GM19468 (cell line): ENCODE results near the gene HHIP.
A peak's percentile ranks its signal among the peaks of the same experiment; 100 is the strongest.

Experiments used
- ATAC-seq: cut with Tn5 transposase; IDR thresholded peaks from one replicate; pipeline ENCODE4 v1.9.1; 2021; ENCODE audit warnings: mild to moderate bottlenecking, moderate library complexity, moderate number of reproducible peaks; ENCODE audit not compliant: unreplicated experiment; ENCODE audit errors: extremely low read depth

HHIP gene, protein sequence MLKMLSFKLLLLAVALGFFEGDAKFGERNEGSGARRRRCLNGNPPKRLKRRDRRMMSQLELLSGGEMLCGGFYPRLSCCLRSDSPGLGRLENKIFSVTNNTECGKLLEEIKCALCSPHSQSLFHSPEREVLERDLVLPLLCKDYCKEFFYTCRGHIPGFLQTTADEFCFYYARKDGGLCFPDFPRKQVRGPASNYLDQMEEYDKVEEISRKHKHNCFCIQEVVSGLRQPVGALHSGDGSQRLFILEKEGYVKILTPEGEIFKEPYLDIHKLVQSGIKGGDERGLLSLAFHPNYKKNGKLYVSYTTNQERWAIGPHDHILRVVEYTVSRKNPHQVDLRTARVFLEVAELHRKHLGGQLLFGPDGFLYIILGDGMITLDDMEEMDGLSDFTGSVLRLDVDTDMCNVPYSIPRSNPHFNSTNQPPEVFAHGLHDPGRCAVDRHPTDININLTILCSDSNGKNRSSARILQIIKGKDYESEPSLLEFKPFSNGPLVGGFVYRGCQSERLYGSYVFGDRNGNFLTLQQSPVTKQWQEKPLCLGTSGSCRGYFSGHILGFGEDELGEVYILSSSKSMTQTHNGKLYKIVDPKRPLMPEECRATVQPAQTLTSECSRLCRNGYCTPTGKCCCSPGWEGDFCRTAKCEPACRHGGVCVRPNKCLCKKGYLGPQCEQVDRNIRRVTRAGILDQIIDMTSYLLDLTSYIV

DNA sequence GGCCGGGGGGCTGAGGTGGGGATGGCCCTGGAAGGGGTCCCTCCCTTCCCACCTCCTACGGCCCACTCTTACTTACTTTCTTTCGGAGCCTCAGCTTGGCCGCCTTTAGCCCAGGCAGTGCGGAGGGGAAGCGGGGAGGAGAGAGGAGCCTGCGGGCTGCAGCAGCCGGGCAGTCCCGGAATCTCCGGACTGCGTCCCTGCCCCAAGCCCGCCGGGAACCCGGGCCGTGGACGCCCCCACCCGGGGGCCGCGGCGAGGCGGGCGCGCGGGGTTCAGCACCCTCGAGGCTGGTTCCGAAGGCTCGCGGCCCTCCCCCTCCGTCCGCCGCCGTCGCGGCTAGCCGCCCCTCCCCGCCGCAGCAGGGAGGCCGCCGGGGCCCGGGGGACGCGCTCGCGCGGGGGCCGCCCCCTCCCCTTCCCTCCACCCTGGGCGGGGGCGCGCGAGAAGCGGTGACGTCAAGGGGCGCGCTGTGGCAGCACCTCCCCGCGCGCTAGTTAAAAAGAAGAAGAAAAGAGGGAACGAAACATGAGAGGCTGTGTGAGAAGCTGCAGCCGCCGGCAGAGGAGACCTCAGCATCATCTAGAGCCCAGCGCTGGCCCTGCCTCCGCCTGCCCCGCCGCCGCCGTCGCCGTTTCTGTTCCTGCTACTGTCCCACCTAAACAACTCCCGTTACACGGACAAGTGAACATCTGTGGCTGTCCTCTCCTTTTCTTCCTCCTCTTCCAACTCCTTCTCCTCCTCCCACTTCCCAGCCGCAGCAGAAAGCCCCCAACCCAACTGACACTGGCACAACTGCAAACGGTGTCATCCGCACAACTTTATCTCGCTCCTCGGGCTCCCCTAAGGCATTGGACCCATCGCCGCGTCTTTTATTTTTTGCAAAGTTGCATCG lies at the start of gene HHIP:
HHIP (plus strand) TSS at position 526 of the 892 bp plus-strand sequence. CDS start 520 bp downstream, outside the sequence.
- ATAC-seq: peak; percentile 31

DNA sequence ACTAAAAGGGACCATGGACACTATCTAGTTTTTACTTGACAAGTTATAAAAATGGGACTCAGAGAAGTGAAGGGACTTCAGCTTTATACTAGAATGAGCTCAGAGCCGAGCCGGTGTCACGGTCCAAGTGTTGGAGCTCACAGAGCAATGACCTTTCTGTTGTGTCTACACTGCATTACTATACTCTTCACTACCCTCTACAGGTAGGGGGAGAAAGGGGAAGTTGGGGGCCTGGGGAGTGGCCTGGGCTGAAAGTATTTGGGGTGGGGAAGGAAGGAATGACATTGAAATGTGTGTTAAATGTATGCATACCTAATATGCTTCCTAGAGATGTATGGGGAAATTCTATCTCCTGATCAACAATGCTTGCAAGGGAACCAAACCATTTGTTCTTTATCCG lies 48.8 kb upstream of the HHIP start:
- no peak for ATAC-seq

DNA sequence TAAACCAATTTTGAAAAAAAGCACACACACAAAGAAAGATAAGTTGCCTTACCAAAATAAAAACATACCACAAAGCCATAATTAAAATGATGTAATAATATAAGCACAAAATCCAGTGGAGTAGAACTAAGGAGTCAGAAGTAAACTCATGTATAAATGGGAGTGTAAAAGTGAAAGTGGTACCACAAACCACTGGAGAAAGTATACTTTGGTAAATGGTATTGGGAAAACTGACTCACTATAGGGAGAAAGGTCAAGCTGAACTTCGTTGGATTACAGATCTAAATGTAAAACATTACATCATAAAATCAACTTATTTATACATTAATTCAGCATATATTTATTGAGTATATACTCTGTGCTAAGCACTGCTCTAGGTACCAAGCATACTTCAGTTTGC lies 46.3 kb upstream of the HHIP start:
- ATAC-seq: no peak

DNA sequence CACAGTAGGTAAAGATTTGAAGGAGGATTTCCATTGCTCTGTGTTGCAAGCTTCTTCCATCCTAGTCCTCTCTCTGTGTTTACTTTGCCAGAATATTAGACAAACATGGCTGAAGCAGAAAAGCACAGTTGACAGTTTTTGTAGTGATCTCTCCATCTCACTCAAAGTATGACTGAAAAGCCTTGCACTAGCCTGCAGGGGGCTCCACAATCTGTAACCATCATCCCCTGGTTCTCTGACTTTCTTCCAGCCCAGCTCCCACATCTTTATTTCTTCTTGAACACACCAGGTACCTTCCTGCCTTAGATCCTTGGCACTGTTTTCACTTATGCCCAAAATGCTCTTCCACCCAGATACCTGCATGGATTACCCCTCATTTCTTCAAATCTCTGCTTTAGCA lies 34.1 kb upstream of the HHIP start:
- no peak for ATAC-seq

DNA sequence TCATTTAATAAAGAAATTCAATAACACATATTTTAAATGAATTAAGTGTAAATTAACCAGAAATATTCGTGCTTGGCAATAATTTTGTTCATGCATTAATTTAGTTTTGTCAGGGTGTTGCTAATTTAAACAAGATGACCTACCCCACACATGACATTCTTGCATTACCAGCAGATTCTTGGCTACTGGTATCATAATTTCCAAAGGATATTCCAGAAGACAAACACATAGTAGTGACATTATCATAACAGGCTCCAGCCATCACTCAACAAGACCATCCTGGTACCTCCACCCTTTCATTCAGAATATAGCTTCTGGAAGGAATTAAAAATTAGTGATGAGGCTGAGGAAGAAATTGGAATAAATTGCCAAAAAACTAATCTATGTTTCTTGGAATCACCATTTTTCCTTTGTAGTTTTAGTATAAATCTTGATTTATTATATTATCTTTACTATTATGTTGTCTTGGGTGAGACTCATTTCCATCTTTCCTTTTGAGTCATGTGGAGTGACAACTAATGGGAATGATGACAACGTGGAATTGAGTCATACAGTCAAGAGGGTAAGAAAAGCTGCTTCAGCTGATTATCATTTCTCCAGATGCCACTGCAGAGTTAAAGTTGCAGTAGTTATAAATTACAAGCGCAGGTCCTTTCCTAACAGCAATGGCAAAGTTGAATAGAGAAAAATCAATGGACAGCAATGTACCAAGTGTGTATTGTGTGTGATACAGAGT lies 30.9 kb upstream of the HHIP start:
- no peak for ATAC-seq

DNA sequence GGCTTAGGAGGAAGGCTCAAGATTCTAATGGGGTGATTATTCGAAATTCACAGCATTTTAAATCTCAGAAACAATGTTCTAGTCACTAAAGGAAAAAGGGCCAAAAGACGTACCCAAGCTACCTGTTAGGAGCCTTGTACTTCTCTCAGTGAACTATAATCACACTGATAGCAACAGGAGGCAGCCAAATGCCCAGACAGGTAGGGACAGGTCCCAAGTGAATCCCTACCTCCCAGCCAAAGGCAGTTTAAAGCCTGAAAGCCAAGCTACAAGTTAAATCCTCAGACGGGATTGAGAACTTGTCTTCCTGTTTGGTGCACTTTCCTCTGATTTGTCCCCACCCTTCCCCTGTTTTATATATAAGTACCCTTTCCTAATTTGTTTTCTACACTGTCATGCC lies 24.3 kb upstream of the HHIP start:
- ATAC-seq: no peak

DNA sequence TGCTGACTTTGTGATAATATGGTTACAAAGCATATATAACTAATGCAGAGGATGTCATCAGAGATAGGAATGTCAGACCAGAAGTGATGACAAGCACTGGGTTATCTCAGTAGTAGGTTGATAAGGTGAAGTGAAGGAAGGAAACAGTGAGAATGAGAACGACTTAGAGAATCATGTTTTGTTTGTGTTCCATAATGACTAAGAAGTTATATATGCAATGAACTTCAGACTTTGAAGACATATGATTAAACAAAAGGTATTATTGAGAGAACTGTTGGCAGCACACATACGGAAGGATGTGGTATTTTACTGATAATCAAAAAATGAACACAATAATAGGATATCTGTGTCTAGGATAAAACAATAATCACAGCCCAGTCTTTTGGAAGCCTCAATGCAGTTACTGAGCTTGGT lies 18.3 kb upstream of the HHIP start:
- ATAC-seq: no peak

DNA sequence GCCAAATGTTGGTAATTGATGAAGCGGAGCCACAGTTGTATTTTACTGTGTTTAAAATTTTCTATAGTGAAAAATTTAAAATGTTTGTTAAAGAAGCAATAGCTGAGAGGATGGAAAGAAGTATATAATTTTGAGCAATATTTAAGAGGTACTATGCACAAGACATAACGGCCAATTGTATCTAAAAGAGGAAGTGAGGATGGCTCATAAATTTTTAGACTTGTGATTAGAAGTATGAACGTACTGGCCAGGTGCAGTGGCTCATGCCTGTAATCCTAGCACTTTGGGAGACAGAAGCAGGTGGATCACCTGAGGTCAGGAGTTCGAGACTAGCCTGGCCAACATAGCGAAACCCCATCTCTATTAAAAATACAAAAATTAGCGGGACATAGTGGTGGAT lies 12.7 kb upstream of the HHIP start:
- ATAC-seq: no peak

DNA sequence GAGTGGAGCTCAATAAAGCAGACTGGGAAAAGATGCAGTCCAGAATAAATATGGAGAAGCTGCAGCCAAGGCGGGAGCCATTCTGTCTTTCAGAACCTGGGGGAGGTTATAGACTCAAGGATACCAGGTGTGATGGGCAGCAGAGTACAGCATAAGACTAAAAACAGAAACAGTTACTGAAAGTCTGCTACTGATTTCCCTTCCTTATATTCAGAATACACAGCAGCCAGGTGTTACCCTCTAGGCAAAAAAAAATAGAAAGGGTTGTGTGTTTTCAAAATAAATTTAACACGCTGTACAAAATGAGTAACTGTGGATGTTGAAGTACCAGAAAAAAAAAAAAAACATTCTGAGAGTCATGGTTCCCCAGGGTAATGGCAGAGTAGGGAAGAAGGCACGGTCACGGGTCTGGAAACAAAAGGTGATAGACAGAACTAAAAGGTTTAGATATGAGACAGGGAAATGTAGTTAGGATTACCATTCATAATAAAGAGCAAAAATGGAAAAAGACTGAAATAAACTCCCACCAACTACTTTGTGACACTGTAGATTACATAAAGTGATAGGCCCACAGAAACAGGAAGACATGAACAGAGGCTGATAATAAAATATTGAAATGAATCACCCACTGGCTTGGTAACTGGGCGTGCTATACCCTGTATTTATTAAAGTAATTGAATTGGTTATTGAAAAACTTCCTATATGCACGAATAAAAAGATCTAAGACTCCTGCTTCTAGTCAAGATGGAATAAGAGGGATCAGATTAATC lies 10.8 kb upstream of the HHIP start:
- peak; percentile 99 for ATAC-seq

DNA sequence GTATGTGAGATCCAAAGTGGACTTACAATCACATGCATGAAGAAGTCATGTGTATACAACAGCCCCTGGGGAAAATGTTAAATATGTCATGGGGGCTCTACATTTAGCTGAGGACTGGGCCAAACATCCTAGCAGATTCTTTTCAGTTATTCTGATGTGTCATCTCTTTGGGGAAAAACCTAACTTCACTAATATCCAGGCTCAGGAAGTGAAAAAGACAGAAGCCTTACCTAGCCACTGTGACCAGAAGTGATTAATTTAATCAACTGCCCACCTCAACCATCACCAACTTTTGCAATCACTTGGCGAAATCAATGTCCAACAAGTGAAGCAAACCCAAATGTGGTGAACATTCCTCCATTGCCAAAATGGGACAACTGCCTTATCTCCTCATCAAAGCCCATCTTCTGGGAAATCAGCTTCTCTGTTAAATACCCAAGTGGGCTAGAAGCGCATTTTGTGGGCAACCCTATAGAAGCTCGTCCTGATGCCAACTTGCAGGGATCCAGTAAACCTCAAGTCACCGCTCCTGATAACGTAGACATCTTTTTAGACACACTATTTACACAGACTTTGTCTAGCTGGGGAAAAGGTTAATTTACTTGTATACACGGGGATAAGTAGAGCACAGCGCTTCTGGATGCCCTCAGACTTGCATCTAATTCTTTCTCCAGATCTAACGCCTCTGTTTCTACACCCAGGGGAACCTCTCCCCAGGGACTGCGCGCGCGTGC lies 1.4 kb upstream of the HHIP start:
- ATAC-seq: no peak

DNA sequence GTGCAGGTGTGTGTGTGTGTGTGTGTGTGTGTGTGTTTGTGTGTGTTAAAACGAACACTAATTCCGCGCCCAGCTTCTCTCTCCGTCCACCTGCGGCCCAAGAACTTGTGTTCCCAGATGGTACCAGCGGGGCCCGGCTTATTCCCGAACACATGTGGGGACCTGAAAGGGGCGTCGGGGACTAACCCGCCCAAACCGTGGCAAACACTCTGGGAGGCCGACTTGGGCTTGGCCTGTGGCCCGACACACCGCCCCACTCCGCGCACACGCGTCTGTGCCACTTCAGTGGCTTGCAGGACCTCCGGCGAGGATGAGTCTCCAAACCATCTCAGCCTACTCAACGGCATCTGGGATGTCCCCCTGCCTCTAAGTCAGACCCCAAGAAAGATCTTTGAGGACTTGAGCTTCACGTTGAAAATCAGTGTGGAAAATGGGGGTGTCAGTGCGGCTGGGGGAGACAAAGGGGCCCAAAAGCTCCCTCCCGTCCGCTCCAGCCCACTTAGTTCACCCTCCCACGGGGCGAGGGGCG lies 790 bp upstream of the HHIP start:
- ATAC-seq: no peak

DNA sequence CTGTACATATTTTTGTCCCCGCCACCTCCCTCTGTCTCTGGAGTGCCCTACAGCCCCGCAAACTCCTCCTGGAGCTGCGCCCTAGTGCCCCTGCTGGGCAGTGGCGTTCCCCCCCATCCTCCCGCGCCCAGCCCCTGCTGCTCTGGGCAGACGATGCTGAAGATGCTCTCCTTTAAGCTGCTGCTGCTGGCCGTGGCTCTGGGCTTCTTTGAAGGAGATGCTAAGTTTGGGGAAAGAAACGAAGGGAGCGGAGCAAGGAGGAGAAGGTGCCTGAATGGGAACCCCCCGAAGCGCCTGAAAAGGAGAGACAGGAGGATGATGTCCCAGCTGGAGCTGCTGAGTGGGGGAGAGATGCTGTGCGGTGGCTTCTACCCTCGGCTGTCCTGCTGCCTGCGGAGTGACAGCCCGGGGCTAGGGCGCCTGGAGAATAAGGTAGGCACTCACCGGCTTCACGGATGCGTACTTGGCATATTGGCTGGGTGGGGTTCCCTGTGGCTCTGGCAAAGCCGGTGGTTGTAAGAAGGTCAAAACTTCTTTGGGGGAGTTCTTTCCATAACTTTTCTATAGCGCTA lies 653 bp downstream of the HHIP start:
- ATAC-seq: no peak

DNA sequence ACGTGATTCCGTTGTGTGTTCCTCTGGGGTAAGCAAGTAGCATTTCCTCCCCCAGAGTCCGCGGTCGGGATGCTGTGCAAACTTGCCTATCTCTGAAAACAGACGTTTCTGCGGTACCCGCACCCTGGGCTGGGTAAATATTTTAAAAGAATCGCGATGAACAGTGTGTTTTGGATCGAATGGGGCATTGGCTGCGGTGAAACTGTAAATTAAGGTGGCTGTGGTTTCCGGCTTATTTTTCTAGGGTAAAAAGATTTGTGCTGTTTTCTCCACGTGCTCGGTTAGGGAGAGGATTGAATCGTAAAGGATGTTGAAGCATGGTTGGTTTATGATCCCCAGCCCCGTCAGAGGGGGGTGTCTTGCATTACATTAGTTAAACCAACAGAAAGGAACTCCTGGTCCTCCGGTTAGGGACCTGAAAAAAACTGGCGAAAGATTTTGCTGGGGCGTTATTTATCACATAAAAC lies 1.2 kb downstream of the HHIP start:
- ATAC-seq: no peak

DNA sequence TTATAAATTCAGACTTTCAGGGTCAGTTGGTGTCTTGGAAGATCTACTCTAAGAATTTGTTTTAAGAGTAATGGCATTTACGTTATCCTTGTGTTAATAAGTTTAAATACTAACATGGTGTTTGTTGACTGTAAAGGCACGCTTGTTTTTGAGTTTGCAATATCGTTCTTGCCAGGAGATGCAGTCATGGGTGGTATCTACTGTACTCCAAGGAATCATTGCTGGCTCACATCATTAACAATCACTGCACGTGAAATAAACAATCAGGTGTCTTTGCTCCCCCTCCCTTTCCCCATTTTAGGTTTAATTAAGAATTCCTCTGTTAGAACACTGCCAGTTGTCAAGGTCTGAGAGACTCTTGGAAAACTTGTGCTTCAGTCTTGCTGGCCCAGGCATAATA lies 1.6 kb downstream of the HHIP start:
- no peak for ATAC-seq

DNA sequence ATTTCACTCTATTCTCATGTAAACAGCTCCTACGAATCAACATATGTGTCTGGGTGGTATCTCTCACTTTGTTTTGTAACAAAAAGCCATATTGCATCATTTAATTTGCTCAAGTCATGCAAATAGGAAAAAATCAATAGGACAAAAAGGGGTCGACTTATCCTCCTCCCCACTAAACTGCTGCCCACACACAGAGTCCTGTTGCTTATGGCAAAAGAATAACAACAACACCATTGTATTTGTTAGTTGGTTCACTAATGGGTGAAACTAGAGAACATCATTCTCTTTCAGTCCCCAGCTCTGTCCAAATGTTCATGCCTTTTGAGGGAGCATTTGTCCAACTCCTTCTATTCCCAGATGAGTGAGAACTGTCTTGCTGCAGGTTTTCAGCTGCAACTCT lies 2.1 kb downstream of the HHIP start:
- no peak for ATAC-seq

DNA sequence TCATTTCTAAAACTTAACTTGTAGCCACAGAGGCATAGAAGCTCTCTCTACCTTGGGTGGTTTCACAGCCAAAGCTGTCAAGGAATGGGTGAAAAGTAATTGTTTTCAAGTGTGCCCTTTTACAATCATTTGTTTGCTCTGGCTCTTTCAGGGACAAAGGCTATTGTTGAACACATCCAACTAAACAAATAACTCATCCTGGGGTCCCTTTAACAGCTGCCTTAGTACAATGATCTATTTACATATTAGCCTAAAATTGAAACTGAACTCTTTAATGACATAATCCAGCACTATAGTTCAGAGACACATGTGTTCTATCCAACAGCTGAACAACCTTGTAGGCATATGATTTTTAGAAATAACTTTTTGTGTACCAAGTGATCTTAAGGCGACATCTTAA lies 3.7 kb downstream of the HHIP start:
- no peak for ATAC-seq

DNA sequence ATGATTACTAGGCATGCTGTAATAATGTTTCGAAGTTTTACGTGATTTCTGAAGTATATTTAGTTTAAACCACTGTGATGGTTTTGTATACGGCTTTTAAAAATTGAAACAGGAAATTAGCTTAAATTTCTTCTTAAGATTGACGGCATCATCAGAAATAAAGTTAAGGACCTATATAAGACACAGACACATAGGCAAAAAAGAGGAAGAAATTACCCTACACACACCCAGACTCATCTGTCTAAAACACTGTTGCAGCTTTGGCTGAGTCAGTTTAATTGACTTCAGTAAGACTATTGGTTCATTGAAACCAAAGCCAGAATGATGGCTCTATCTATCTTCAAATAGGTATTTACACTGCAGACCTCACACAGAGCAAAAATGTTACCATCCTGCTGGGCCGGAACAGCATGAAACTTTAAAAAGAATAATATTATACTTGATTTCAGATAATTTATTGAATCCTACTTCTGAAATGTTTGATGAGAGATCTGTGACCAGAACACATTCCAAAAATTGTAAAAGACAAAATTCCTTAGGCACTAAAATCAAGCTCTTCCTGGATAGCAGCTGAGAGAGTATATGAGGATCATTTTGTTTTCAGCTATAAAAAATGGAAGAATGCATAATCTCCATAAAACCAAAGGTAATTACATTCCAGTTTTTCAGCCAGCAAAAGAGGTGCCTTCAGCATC lies 4.5 kb downstream of the HHIP start:
- ATAC-seq: no peak
